ENCODE data around the gene MINDY1. TPM values are rescaled to one million over a fixed set of nuclear protein-coding genes. Genes with fewer than 3 reads are reported as not detected.
A peak's percentile ranks its signal among the peaks of the same experiment; 100 is the strongest.

Gene MINDY1
- total RNA-seq, 4 donors from 2014 or later = 45.5 to 63.2 (median 49.5) TPM

DNA sequence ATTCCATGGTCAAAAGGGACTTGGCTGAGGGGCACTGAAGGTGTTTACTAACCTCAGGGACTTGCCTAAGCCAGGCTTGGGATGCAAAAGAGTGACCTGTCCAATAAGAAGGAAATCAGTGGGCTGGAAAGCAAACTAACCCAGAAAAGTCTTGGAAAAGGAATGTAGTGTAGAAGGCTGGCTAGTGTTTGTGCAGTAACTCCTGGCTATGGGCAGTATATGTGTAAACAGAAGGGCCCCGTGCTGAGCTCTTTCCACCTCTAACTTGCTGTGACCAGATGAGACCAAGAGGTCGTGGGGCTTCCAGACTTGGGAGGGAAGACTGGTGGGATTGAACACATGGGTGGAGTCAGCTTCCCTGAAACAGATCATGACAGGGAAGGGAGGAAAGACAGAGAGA, 4.1 kb downstream of the MINDY1 start:
- DNase-seq (ENCODE audit: low spot score in 2 of 2) = no peak
- peaks cover 0 to 50% (median 5%) of the 10 kb centered on the region in 3 donors for H3K36me3 ChIP-seq
- H3K4me1 ChIP-seq = peaks cover 0 to 82% (median 42%) of the 10 kb centered on the region in 4 donors
- TF ChIP-seq, protein P1, sequence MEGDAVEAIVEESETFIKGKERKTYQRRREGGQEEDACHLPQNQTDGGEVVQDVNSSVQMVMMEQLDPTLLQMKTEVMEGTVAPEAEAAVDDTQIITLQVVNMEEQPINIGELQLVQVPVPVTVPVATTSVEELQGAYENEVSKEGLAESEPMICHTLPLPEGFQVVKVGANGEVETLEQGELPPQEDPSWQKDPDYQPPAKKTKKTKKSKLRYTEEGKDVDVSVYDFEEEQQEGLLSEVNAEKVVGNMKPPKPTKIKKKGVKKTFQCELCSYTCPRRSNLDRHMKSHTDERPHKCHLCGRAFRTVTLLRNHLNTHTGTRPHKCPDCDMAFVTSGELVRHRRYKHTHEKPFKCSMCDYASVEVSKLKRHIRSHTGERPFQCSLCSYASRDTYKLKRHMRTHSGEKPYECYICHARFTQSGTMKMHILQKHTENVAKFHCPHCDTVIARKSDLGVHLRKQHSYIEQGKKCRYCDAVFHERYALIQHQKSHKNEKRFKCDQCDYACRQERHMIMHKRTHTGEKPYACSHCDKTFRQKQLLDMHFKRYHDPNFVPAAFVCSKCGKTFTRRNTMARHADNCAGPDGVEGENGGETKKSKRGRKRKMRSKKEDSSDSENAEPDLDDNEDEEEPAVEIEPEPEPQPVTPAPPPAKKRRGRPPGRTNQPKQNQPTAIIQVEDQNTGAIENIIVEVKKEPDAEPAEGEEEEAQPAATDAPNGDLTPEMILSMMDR (IDR thresholded peaks at IDR 0.05) = no peak
- TF ChIP-seq POLR2A (IDR thresholded peaks at IDR 0.05) = no peak
- TF ChIP-seq EP300 (IDR thresholded peaks at IDR 0.05) = no peak
- 28 to 32% methylated on average over 2 of the region's 2 CpGs for WGBS, 2 donors
- no peaks in the 10 kb centered on the region for H3K9me3 ChIP-seq
- H3K27me3 ChIP-seq = no peaks in the 10 kb centered on the region
- H3K4me3 ChIP-seq = peak overlapping the region in 1 of 4 donors; percentile 58
- H3K27ac ChIP-seq = peak overlapping the region in 3 of 4 donors; percentile 40 to 96 (median 91)

DNA sequence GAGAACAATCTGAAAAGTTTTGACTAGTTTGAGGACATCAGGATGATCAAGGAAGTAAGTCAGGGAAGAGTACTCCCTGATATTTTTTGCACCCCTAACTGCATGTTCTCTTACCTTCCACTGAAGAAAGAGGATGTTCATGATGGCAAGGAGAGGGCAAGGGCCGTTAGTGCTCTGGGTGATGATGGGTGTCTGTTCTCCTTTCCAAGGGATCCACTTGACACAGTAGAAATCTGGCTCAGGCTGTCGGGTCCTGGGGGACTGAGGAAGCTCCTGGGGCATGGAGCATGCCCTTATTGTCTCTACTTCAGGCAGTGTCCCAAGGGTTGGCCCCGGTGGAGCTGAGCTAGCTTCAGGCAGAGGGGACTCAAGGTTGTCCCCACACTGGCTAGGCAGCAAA, 4.7 kb downstream of the MINDY1 start:
- Histone ChIP-seq H3K4me1 (peaks cover 0 to 77% (median 36%) of the 10 kb centered on the region in 4 donors), H3K27ac (peak overlapping the region in 2 of 4 donors; percentile 91 to 96)
- 71 to 79% methylated on average over 3 of the region's 3 CpGs for WGBS, 2 donors

DNA sequence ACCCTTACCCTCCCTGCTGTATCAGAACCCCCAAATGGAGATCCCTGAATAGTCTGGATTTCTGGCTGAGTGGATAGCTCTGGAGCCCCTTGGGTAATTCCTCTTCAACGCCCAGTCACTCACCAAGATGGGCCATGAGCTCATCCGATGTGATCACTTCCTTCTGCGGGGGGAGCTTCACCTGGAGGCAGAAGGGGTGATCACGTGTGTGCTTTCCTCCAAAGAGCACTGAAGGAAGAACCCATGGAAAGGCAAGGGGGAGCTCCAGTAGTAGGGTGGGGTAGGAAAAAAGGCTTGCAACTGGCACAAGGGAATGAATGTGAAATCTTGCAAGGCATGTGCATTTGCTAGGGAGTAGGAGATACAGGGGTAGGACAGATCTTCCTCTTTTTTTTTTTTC, 5.1 kb downstream of the MINDY1 start:
- Histone ChIP-seq H3K27me3 (no peaks in the 10 kb centered on the region), H3K27ac (peak overlapping the region in 2 of 4 donors; percentile 86 to 91), H3K9me3 (no peaks in the 10 kb centered on the region), H3K4me1 (peaks cover 0 to 78% (median 34%) of the 10 kb centered on the region in 4 donors), H3K36me3 (peaks cover 0 to 60% (median 8%) of the 10 kb centered on the region in 3 donors), H3K4me3 (no peak overlapping the region)
- 71 to 72% methylated on average over 4 of the region's 4 CpGs for WGBS, 2 donors
- TF ChIP-seq, protein P1 (IDR thresholded peaks at IDR 0.05) = no peak
- TF ChIP-seq POLR2A (IDR thresholded peaks at IDR 0.05) = no peak
- TF ChIP-seq EP300 (IDR thresholded peaks at IDR 0.05) = no peak
- no peak for DNase-seq (ENCODE audit: low spot score in 2 of 2)

More for the DNA sequence above, 4.7 kb downstream of the MINDY1 start:
- H3K27me3 ChIP-seq = no peaks in the 10 kb centered on the region
- peaks cover 0 to 55% (median 8%) of the 10 kb centered on the region in 3 donors for H3K36me3 ChIP-seq
- TF ChIP-seq EP300 (IDR thresholded peaks at IDR 0.05) (no peak), POLR2A (IDR thresholded peaks at IDR 0.05) (no peak)
- TF ChIP-seq, protein P1 (IDR thresholded peaks at IDR 0.05) = no peak
- H3K4me3 ChIP-seq = peak overlapping the region in 1 of 4 donors; percentile 58
- no peak for DNase-seq (ENCODE audit: low spot score in 2 of 2)
- no peaks in the 10 kb centered on the region for H3K9me3 ChIP-seq

DNA sequence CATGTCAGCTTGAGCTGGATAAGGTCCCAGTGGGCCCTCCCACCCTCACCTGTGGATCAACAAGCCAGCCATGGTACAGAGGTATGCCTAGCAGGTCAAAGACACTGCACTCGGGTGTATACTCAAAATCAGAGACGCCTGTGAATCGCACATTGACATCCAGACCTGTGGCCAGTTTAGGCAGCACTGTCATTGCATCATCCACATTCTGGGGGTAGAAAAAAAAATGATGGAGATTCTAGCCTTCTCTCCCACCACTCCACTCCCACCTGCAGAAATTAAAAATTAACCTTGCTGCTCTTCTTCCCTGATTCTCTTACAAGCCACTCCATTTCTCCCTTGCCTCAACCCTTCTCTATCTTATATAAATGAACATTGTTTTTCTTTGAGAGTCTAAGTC, 6.3 kb downstream of the MINDY1 start:
- Histone ChIP-seq H3K4me1 (peaks cover 0 to 85% (median 35%) of the 10 kb centered on the region in 4 donors), H3K27me3 (no peaks in the 10 kb centered on the region), H3K27ac (peak overlapping the region in 2 of 4 donors; percentile 85 to 86), H3K4me3 (no peak overlapping the region), H3K9me3 (no peaks in the 10 kb centered on the region), H3K36me3 (peaks cover 0 to 63% (median 8%) of the 10 kb centered on the region in 3 donors)
- no peak for TF ChIP-seq EP300 (IDR thresholded peaks at IDR 0.05)
- TF ChIP-seq, protein P1 (IDR thresholded peaks at IDR 0.05) = no peak
- TF ChIP-seq POLR2A (IDR thresholded peaks at IDR 0.05) = no peak
- DNase-seq (ENCODE audit: low spot score in 2 of 2) = no peak
- 93 to 94% methylated on average over 3 of the region's 3 CpGs for WGBS, 2 donors

DNA sequence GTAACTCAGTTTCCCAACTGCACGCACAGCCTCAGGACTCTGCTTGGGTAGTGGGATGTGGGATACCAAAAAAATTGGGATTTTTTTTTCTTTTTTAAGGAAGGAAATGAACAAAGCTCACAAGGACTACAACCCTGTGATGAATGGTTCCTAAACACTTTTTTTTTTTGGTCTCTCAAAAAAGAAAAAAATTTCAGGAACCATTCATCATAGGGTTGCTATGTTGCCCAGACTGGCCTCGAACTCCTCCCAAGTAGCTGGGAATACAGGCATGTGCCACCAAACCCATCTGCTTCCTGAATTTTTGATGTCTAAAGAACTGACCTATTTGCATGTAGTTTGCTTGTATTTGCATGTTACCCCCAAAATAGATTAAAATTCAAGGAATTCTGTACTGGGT, 6.8 kb downstream of the MINDY1 start:
- no peaks in the 10 kb centered on the region for H3K9me3 ChIP-seq
- H3K36me3 ChIP-seq = peaks cover 0 to 63% (median 8%) of the 10 kb centered on the region in 3 donors
- no peak for DNase-seq (ENCODE audit: low spot score in 2 of 2)
- peaks cover 0 to 86% (median 33%) of the 10 kb centered on the region in 4 donors for H3K4me1 ChIP-seq
- H3K27me3 ChIP-seq = no peaks in the 10 kb centered on the region
- H3K4me3 ChIP-seq = no peak overlapping the region
- TF ChIP-seq, protein P1 (IDR thresholded peaks at IDR 0.05) = no peak
- TF ChIP-seq EP300 (IDR thresholded peaks at IDR 0.05) (no peak), POLR2A (IDR thresholded peaks at IDR 0.05) (no peak)
- H3K27ac ChIP-seq = peak overlapping the region in 3 of 4 donors; percentile 48 to 86 (median 85)
- 88 to 98% methylated on average over 2 of the region's 2 CpGs for WGBS, 2 donors

Data from tibial nerve (tissue), 4 donors.